ENCODE data around the gene AUTS2. TPM values are rescaled to one million over a fixed set of nuclear protein-coding genes. Genes with fewer than 3 reads are reported as not detected.

Gene AUTS2
- total and polyA plus RNA-seq, 10 of the 15 experiments (the other 5 are each of a cell fraction or from before 2014, with no cell fraction given), result 6.4 to 55.6 (median 21.6) TPM

GRCh38 chr7:69746383-69746782 lies 148.1 kb downstream of the AUTS2 start:
- no peaks in the 10 kb centered on the region for H3K27me3 ChIP-seq (replicated peaks in 1 of 2; ENCODE audit: control insufficient read depth in 2 of 2, insufficient read depth in 2 of 2, low read length in 1 of 2)
- H3K36me3 ChIP-seq (ENCODE audit: control insufficient read depth in 2 of 2, insufficient read depth in 2 of 2, low read length in 1 of 2), result no peaks in the 10 kb centered on the region
- H3K9me3 ChIP-seq (replicated peaks; ENCODE audit: control insufficient read depth, insufficient read depth, low read length), result no peaks in the 10 kb centered on the region; the same call in 2 of the 3 replicates
- ChIA-PET POLR2A (no interaction called here), SMC1A (ENCODE audit: uncharacterized antibody, unreplicated experiment) (no interaction called here), CTCF (no interaction called here), RAD21 (ENCODE audit: unreplicated experiment) (no interaction called here)
- FAIRE-seq (no peak), DNase-seq (ENCODE audit: low read depth, low spot score) (no peak), ATAC-seq (no peak)
- in situ Hi-C loops (cut with MboI) (no loop called here), intact Hi-C loops (cut with micrococcal nuclease; ENCODE audit: unreplicated experiment) (no loop called here)
- WGBS (ENCODE audit: insufficient coverage, insufficient replicate concordance, low lambda C conversion rate, missing lambda C conversion rate), result 53% methylated on average over 3 of the region's 3 CpGs
- H4K20me1 ChIP-seq (ENCODE audit: control insufficient read depth, insufficient read depth), result no peaks in the 10 kb centered on the region
- peaks cover 2% of the 10 kb centered on the region; the same call in 1 of the 2 replicates for H3K4me1 ChIP-seq (ENCODE audit: control insufficient read depth, insufficient read depth, low read length)
- H3K4me2 ChIP-seq (ENCODE audit: control insufficient read depth, insufficient read depth), result no peak overlapping the region
- BruUV-seq (replicated peaks), result no TSS peak
- no peak overlapping the region for H3K27ac ChIP-seq (ENCODE audit: control insufficient read depth, insufficient read depth)
- no peak overlapping the region for H2AFZ ChIP-seq (ENCODE audit: control insufficient read depth, low read depth, low read length)
- no peak for TF ChIP-seq POLR2A (IDR thresholded peaks at IDR 0.05; ENCODE audit: low read depth, low read length)
- no peak for TF ChIP-seq CBX3 (IDR thresholded peaks at IDR 0.05; ENCODE audit: borderline replicate concordance, low read depth)
- TF ChIP-seq RB1 (IDR thresholded peaks at IDR 0.05; ENCODE audit: borderline replicate concordance), result no peak
- no peak for TF ChIP-seq CBX5 (IDR thresholded peaks at IDR 0.05; ENCODE audit: low read depth)
- TF ChIP-seq MEF2B (IDR thresholded peaks at IDR 0.05; ENCODE audit: partially characterized antibody, poor library complexity, severe bottlenecking), result no peak
- TF ChIP-seq GATAD2B (conservative IDR thresholded peaks at IDR 0.05; ENCODE audit: low read depth), result no peak
- no peak for TF ChIP-seq SIX5 (IDR thresholded peaks at IDR 0.05; ENCODE audit: low read depth, low read length, severe bottlenecking)
- no peak for TF ChIP-seq ZBTB4 (CRISPR knock-in tag; IDR thresholded peaks at IDR 0.05)
- TF ChIP-seq SPI1 (IDR thresholded peaks at IDR 0.05; ENCODE audit: borderline replicate concordance, insufficient read depth, low read depth, low read length), result no peak
- TF ChIP-seq SREBF1 (IDR thresholded peaks at IDR 0.05; ENCODE audit: low read length), result no peak
- TF ChIP-seq CEBPB (IDR thresholded peaks at IDR 0.05; ENCODE audit: borderline replicate concordance in 1 of 2, low read depth in 2 of 2, low read length in 2 of 2), result no peak
- H3K79me2 ChIP-seq (ENCODE audit: control insufficient read depth, insufficient read depth, low read length), result peaks cover 2% of the 10 kb centered on the region; the same call in 1 of the 2 replicates
- no peak overlapping the region for H3K4me3 ChIP-seq
- no peak overlapping the region for H3K9ac ChIP-seq (ENCODE audit: control insufficient read depth, insufficient read depth, low read length)

All from GM12878 (cell line).